Measurements from ENCODE around the gene FGF6. TPM values are rescaled to one million over a fixed set of nuclear protein-coding genes. Genes with fewer than 3 reads are reported as not detected.
"Not testable (repeated sequence)": the region's sequence is repeated elsewhere in the genome, so short reads cannot be mapped to it uniquely, and the experiment has no call there.

Gene FGF6
- total RNA-seq, 1 donor from 2014 or later: 50.7 TPM

- no peak for DNase-seq
Observed at GRCh38 chr12:4418913-4419312, 26.7 kb downstream of the FGF6 start.

DNA sequence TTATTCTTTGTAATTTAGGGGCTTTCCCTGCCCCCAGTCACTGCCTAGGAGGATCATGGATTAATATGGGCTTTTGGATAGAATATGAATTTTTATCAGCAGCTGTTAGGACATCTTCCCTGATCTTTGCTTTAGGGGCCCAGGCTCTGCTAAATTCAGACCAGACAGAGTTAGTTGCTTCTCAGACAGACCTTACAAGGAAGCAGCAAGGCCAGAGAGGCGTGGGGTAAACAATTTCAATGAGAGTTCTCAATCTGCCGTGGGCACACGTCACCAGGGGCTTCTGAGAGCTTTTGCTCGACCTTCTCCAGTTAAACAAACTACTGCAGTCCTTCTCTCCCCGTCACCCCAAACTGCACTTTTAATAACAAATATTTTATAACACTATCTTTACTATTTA is 27.7 kb downstream of the FGF6 start:
- DNase-seq: no peak

- DNase-seq: peak; percentile 28
Observed at GRCh38 chr12:4417455-4417854, 28.2 kb downstream of the FGF6 start.

- no peak for DNase-seq
Observed at GRCh38 chr12:4416276-4416675, 29.3 kb downstream of the FGF6 start.

DNA sequence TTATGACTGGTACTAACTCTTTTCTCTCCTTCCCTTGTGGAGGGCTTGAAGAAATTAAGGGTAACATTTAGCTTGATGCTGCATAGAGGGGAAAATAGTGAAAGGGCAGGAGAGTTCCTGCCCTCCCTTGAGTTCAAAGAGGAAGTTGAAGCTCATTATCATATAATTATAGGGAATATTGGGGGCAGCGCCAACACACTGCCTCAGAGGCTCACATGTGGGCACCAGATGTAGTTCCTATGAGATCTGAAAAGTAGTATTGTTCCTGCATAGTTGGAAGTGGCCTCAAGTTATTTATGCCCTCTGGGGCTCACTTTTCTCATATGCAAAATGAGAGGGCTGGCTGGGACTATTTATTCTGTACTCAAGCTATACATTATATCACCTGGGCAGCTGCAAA is 33.1 kb downstream of the FGF6 start:
- no peak for DNase-seq

GRCh38 chr12:4412056-4412455 is 33.6 kb downstream of the FGF6 start:
- no peak for DNase-seq

DNA sequence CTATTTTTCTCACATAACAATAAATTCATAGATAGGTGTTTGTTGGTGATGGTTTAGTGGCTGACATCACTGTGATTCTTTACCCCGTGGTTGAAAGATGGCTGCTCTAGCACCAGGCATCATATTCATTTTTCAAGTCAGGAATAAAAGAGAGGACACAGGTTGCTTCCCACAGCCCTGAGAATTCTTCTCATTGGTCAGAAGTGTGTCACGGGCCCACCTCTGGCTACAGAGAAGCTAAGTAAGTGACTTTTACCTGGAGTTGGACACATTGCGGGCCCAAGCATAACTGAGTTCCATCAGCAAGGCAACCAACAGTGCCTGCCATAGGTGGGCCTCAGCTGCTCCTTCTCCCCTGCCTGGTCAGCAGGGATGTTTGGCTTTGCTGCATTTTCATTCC is 38.5 kb downstream of the FGF6 start:
- DNase-seq: no peak

DNA sequence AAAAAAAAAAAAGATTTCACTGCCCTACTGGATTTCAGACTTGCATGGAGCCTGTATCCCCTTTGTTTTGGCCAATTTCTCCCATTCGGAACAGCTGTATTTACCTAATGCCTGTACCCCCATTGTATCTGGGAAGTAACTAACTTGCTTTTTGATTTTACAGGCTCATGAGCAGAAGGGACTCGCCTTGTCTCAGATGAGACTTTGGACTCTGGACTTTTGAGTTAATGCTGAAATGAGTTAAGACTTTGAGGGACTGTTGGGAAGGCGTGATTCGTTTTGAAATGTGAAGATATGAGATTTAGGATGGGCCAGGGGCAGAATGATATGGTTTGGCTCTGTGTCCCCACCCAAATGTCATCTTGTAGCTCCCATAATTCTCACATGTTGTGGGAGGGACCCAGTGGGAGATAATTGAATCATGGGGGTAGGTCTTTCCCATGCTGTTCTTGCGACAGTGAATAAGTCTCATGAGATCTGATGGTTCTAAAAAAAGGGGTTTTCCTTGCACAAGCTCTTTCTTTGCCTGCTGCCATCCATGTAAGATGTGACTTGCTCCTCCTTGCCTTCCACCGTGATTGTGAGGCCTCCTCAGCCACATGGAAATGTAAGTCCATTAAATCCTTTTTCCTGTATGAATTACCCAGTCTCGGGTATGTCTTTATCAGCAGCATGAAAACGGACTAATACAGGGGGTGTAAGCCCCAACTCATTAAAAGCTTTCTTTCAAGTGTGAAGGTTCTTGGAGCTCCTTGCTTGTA is 40.6 kb downstream of the FGF6 start:
- DNase-seq: not testable (repeated sequence)

- DNase-seq: no peak
Observed at GRCh38 chr12:4402996-4403395, 42.6 kb downstream of the FGF6 start.

DNA sequence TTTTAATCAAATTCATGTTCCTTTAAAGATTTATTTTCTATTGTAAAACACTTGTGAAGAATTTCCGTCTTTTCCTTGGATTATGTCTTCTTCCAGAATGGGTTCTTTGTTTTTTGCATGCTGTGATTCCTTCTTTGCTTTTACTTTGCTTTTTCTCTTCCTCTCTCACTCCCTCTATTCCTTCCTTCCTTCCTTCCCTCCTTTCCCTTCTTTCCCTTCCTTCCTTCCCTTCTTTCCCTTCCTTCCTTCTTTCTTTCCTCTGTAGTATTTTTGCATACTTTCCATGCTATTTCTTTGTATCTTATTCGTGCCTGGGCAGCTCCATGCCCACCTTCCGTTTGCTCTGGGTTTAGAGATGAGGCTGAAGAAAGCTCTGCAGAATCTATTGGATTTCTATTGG is 44.5 kb downstream of the FGF6 start:
- DNase-seq: no peak

DNA sequence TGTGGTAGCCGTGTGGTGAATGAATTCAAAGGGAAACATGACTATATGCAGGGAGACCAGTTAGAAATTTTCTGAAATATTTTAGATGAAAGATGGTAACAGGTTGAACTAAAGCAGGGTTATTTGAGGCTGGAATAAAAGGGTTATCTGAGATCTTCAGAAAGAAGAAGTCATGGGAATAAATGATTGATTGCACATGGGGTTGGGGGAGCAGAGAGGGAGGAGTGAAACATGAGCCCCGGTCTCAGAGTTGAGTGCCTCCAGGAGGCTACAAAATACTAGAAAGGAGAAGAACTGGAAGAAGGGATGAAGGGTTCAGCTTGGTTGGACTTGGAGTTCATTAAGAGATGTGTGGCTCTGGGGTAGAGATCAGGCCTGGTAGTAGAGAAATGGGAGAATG is 49.8 kb downstream of the FGF6 start:
- no peak for DNase-seq

DNA sequence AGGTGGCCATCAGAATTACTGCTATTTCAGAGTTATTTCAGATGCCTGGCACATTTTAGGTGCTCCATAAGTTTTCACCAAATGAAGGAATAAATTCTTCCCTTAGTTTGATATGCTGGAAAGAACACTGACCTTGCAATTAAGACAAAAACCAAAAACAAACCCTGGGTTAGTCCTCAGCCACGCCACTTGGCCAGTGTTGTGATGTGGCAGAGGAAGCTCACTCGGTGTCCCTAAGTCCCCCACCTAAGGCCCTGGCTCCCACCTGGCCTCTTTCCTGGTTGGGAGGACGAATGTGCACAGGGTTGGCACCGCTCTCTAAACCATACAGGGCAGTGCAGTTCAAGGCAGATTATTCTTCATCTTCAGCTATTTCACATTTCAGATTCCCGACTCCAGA is 52.4 kb downstream of the FGF6 start:
- no peak for DNase-seq

GRCh38 chr12:4392223-4392742 is 53.3 kb downstream of the FGF6 start:
- DNase-seq: peak; percentile 9

GRCh38 chr12:4388662-4389061 is 57.0 kb downstream of the FGF6 start:
- no peak for DNase-seq

DNA sequence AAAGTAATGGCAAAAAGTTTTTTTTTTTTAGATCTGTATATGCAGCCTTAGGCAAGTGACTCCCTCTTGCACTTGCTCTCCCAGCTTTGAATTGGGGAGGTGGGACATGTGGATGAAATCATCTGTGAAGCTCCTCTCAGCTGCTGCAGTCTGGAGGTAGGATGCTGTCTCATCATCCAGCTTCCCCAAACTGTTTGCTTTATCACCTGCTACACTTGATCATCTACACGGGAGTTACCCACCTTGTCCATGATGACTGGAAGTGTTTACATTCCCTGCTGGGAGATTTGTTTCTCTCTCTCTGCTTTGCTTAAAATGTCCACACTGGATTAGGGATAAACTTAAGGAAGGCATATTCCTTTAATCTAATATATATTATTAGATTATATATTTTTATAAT is 57.6 kb downstream of the FGF6 start:
- DNase-seq: no peak

- DNase-seq: no peak
Observed at GRCh38 chr12:4387607-4388006, 58.0 kb downstream of the FGF6 start.

GRCh38 chr12:4386801-4387200 is 58.8 kb downstream of the FGF6 start:
- peak; percentile 19 for DNase-seq

Other genes with a start within 250 kb of the FGF6 start
- 268 TPM for gene CCND2, start 172.1 kb downstream of the FGF6 start, total RNA-seq
- gene TIGAR, start 124.6 kb downstream of the FGF6 start, total RNA-seq: 5.9 TPM
- 0.31 TPM for gene FGF23, start 66.1 kb downstream of the FGF6 start, total RNA-seq
- gene RAD51AP1, start 93.1 kb upstream of the FGF6 start, total RNA-seq: 18.3 TPM
- 5.1 TPM for gene DYRK4, start 116.4 kb upstream of the FGF6 start, total RNA-seq
- gene AKAP3, start 203.2 kb upstream of the FGF6 start, total RNA-seq: 0.21 TPM
- 72.5 TPM for gene NDUFA9, start 203.3 kb upstream of the FGF6 start, total RNA-seq